BE2C (cell line): Measurements from ENCODE around the gene DTNB.

Source experiments
- DNase-seq: peaks from one replicate; pipeline ENCODE4 v3.0.0-alpha.2; 2020
- H3K27me3 ChIP-seq: fragments of 250-450 bp; sonication (Bioruptor Pico); 2 replicates; pipeline ENCODE4 v1.5.1; 2020; ENCODE audit warnings: mild to moderate bottlenecking
- H3K36me3 ChIP-seq: fragments of 250-450 bp; sonication (Bioruptor Pico); 2 replicates; pipeline ENCODE4 v1.5.1; 2020; ENCODE audit warnings: mild to moderate bottlenecking
- H3K4me1 ChIP-seq: fragments of 250-450 bp; sonication (Bioruptor Pico); 2 replicates; pipeline ENCODE4 v1.5.1; 2020
- H3K4me3 ChIP-seq: 2 replicates; pipeline ENCODE4 v1.5.1; 2011; ENCODE audit warnings: low read depth, low read length
- H3K9me3 ChIP-seq: fragments of 250-450 bp; sonication (Bioruptor Pico); 2 replicates; pipeline ENCODE4 v1.5.1; 2020
- TF ChIP-seq, protein P1 (sequence below): IDR thresholded peaks from 2 replicates; pipeline ENCODE4 v1.5.1; 2012; ENCODE audit warnings: mild to moderate bottlenecking, low read depth, low read length

DTNB gene

GRCh38 chr2:25491003-25491696 lies 182.2 kb downstream of the DTNB start:
- H3K36me3 ChIP-seq: no peaks in the 10 kb centered on the region
- TF ChIP-seq, protein P1, sequence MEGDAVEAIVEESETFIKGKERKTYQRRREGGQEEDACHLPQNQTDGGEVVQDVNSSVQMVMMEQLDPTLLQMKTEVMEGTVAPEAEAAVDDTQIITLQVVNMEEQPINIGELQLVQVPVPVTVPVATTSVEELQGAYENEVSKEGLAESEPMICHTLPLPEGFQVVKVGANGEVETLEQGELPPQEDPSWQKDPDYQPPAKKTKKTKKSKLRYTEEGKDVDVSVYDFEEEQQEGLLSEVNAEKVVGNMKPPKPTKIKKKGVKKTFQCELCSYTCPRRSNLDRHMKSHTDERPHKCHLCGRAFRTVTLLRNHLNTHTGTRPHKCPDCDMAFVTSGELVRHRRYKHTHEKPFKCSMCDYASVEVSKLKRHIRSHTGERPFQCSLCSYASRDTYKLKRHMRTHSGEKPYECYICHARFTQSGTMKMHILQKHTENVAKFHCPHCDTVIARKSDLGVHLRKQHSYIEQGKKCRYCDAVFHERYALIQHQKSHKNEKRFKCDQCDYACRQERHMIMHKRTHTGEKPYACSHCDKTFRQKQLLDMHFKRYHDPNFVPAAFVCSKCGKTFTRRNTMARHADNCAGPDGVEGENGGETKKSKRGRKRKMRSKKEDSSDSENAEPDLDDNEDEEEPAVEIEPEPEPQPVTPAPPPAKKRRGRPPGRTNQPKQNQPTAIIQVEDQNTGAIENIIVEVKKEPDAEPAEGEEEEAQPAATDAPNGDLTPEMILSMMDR: no peak
- no peak for DNase-seq

DNA sequence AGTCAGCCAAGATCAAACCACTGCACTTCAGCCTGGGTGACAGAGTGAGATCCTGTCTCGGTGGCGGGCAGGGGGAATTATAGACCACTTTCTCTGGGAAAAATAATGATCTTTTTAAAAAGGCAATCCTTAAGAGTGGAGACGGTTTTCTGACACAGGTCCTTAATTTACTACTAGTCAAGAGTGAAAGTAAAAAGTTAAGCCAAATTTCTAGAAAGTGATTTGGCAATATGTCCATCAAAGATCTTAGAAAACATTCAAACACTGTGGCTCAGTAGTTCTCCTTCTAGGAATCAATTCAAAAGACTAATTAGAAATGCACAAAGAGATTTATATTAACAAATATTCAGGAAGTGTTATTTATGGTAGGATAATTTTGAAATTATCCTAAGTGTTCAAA lies 183.2 kb downstream of the DTNB start:
- TF ChIP-seq, protein P1: no peak
- H3K27me3 ChIP-seq: no peaks in the 10 kb centered on the region
- DNase-seq: no peak
- no peak overlapping the region for H3K4me3 ChIP-seq
- no peaks in the 10 kb centered on the region for H3K36me3 ChIP-seq
- no peaks in the 10 kb centered on the region for H3K4me1 ChIP-seq
- H3K9me3 ChIP-seq: no peaks in the 10 kb centered on the region

More at GRCh38 chr2:25491003-25491696, 182.2 kb downstream of the DTNB start:
- Histone ChIP-seq H3K4me1 (no peaks in the 10 kb centered on the region), H3K27me3 (no peaks in the 10 kb centered on the region), H3K4me3 (no peak overlapping the region), H3K9me3 (no peaks in the 10 kb centered on the region)

GRCh38 chr2:25489631-25490030 lies 183.7 kb downstream of the DTNB start:
- TF ChIP-seq, protein P1: no peak
- DNase-seq: no peak
- H3K4me3 ChIP-seq: no peak overlapping the region
- H3K36me3 ChIP-seq: no peaks in the 10 kb centered on the region
- H3K27me3 ChIP-seq: no peaks in the 10 kb centered on the region
- H3K4me1 ChIP-seq: no peaks in the 10 kb centered on the region
- no peaks in the 10 kb centered on the region for H3K9me3 ChIP-seq

DNA sequence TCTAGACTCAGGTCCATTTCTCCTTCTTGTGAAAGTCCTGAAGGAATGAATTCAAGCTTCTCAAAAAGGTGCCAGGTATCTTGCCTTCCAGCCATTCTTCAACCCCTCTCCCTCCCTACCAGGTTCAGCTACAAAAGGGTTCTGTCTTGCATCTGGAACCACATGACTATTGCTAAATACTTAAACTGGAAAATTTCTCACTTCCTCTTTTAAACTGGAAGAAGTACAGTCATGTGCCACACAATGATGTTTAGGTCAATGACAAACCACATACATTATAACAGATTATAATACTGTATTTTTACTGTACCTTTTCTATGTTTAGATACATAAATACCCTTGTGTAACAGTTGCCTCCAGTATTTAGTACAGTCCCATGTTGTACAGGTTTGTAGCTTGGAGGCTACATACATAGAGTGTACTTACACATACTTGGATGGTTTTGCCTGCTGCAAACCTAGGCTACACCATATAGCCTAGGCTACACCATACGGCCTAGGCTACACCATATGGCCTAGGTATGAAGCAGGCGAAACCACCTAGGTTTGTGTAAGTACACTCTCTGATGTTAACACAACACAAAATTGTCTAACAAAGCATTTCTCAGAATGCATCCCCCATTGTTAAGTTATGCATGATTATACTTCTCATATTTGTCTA lies 189.6 kb downstream of the DTNB start:
- DNase-seq: no peak
- Histone ChIP-seq H3K36me3 (no peaks in the 10 kb centered on the region), H3K9me3 (no peaks in the 10 kb centered on the region), H3K4me1 (no peaks in the 10 kb centered on the region), H3K27me3 (no peaks in the 10 kb centered on the region), H3K4me3 (no peak overlapping the region)
- TF ChIP-seq, protein P1: no peak

GRCh38 chr2:25482341-25482740 lies 191.0 kb downstream of the DTNB start:
- no peaks in the 10 kb centered on the region for H3K4me1 ChIP-seq
- H3K4me3 ChIP-seq: no peak overlapping the region
- DNase-seq: no peak
- H3K36me3 ChIP-seq: no peaks in the 10 kb centered on the region
- H3K27me3 ChIP-seq: no peaks in the 10 kb centered on the region
- TF ChIP-seq, protein P1: no peak
- no peaks in the 10 kb centered on the region for H3K9me3 ChIP-seq
